Anterior cingulate cortex (tissue), 58 donors: Measurements from ENCODE around the gene NOPCHAP1.

Source experiments
- DNase-seq, 58 donors: peaks; one replicate each; lab custom pipeline; 2025; lab: John Stamatoyannopoulos, UW

Gene NOPCHAP1

GRCh38 chr12:105015543-105015942 lies 29.4 kb downstream of the NOPCHAP1 start:
- DNase-seq: no peak

GRCh38 chr12:105018012-105018411 lies 31.9 kb downstream of the NOPCHAP1 start:
- DNase-seq: no peak

- no peak for DNase-seq
Measured at GRCh38 chr12:105018776-105019175, 32.7 kb downstream of the NOPCHAP1 start.

- no peak for DNase-seq
Measured at GRCh38 chr12:105020241-105020962, 34.3 kb downstream of the NOPCHAP1 start.

GRCh38 chr12:105024928-105025327 lies 38.8 kb downstream of the NOPCHAP1 start:
- DNase-seq: no peak

- DNase-seq: peak in 34 of 58 donors; percentile 1 to 58 (median 19)
Measured at GRCh38 chr12:105025890-105026289, 39.8 kb downstream of the NOPCHAP1 start.

GRCh38 chr12:105026411-105026810 lies 40.3 kb downstream of the NOPCHAP1 start:
- no peak for DNase-seq

GRCh38 chr12:105030820-105031807 lies 45.0 kb downstream of the NOPCHAP1 start:
- no peak for DNase-seq

- DNase-seq: no peak
Measured at GRCh38 chr12:105032703-105033357, 46.7 kb downstream of the NOPCHAP1 start.

GRCh38 chr12:105033851-105034250 lies 47.7 kb downstream of the NOPCHAP1 start:
- no peak for DNase-seq
